Stomach smooth muscle (tissue), 2 donors: ENCODE results near the gene OR2AT4.
"Not testable (repeated sequence)": the region's sequence is repeated elsewhere in the genome, so short reads cannot be mapped to it uniquely, and the experiment has no call there.

ENCODE experiments used
- H3K27ac ChIP-seq: one replicate; pipeline ENCODE4 v1.7.0; 2013; ENCODE audit warnings: mild to moderate bottlenecking, low read length, inconsistent platforms
- H3K27me3 ChIP-seq, 2 donors: one replicate each; pipeline ENCODE4 v1.7.0; 2013; ENCODE audit warnings: low read length in 2 of 2; ENCODE audit not compliant: insufficient read depth in 2 of 2, control insufficient read depth in 1 of 2
- H3K36me3 ChIP-seq, 2 donors: one replicate each; pipeline ENCODE4 v1.7.0; 2013; ENCODE audit warnings: low read length in 2 of 2; ENCODE audit not compliant: control insufficient read depth in 2 of 2, insufficient read depth in 2 of 2
- H3K4me1 ChIP-seq: one replicate; pipeline ENCODE4 v1.7.0; 2013; ENCODE audit warnings: low read length; ENCODE audit not compliant: control insufficient read depth, insufficient read depth
- H3K4me3 ChIP-seq, 2 donors: one replicate each; pipeline ENCODE4 v1.7.0; 2013; ENCODE audit warnings: low read length in 2 of 2
- H3K9ac ChIP-seq, 2 donors: one replicate each; pipeline ENCODE4 v1.7.0; 2013; ENCODE audit warnings: low read length in 2 of 2, mild to moderate bottlenecking in 1 of 2
- H3K9me3 ChIP-seq, 2 donors: one replicate each; pipeline ENCODE4 v1.7.0; 2013; ENCODE audit warnings: low read length in 2 of 2; ENCODE audit not compliant: control insufficient read depth in 2 of 2
- donor health status: healthy.
- donor health status: Pancreatic carcinoma.

OR2AT4 gene

GRCh38 chr11:75066061-75066460, 30.6 kb downstream of the OR2AT4 start:
- no peak overlapping the region for H3K9ac ChIP-seq
- H3K4me1 ChIP-seq = no peaks in the 10 kb centered on the region
- no peak overlapping the region for H3K4me3 ChIP-seq
- H3K27ac ChIP-seq = no peak overlapping the region
- no peaks in the 10 kb centered on the region for H3K36me3 ChIP-seq
- H3K27me3 ChIP-seq = peaks cover 0 to 5% of the 10 kb centered on the region in 2 donors
- H3K9me3 ChIP-seq = no peaks in the 10 kb centered on the region

- H3K9ac ChIP-seq = no peak overlapping the region
- no peaks in the 10 kb centered on the region for H3K36me3 ChIP-seq
- no peaks in the 10 kb centered on the region for H3K9me3 ChIP-seq
- H3K27ac ChIP-seq = no peak overlapping the region
- H3K4me1 ChIP-seq = no peaks in the 10 kb centered on the region
- H3K27me3 ChIP-seq = no peaks in the 10 kb centered on the region
- H3K4me3 ChIP-seq = no peak overlapping the region
Measured at GRCh38 chr11:75063741-75064314, 32.8 kb downstream of the OR2AT4 start.

- no peaks in the 10 kb centered on the region for H3K36me3 ChIP-seq
- H3K4me3 ChIP-seq = no peak overlapping the region
- H3K4me1 ChIP-seq = no peaks in the 10 kb centered on the region
Measured at GRCh38 chr11:75059299-75059698, 37.4 kb downstream of the OR2AT4 start.

GRCh38 chr11:75056814-75057213, 39.9 kb downstream of the OR2AT4 start:
- no peak overlapping the region for H3K9ac ChIP-seq
- H3K27me3 ChIP-seq = no peaks in the 10 kb centered on the region
- H3K4me3 ChIP-seq = no peak overlapping the region

More at GRCh38 chr11:75059299-75059698, 37.4 kb downstream of the OR2AT4 start:
- Histone ChIP-seq H3K9me3 (no peaks in the 10 kb centered on the region), H3K27ac (no peak overlapping the region), H3K27me3 (no peaks in the 10 kb centered on the region), H3K9ac (no peak overlapping the region)

GRCh38 chr11:75055511-75055910, 41.2 kb downstream of the OR2AT4 start:
- Histone ChIP-seq H3K36me3 (no peaks in the 10 kb centered on the region), H3K27me3 (no peaks in the 10 kb centered on the region), H3K4me1 (no peaks in the 10 kb centered on the region), H3K27ac (no peak overlapping the region), H3K4me3 (no peak overlapping the region), H3K9me3 (no peaks in the 10 kb centered on the region), H3K9ac (no peak overlapping the region)

More at GRCh38 chr11:75056814-75057213, 39.9 kb downstream of the OR2AT4 start:
- H3K4me1 ChIP-seq = no peaks in the 10 kb centered on the region
- no peaks in the 10 kb centered on the region for H3K9me3 ChIP-seq
- H3K36me3 ChIP-seq = no peaks in the 10 kb centered on the region
- no peak overlapping the region for H3K27ac ChIP-seq

GRCh38 chr11:75052457-75052856, 44.2 kb downstream of the OR2AT4 start:
- Histone ChIP-seq H3K9me3 (no peaks in the 10 kb centered on the region), H3K4me3 (no peak overlapping the region)

GRCh38 chr11:75051043-75051442, 45.6 kb downstream of the OR2AT4 start:
- H3K36me3 ChIP-seq = no peaks in the 10 kb centered on the region
- no peak overlapping the region for H3K9ac ChIP-seq
- no peak overlapping the region for H3K27ac ChIP-seq
- no peak overlapping the region for H3K4me3 ChIP-seq
- H3K9me3 ChIP-seq = no peaks in the 10 kb centered on the region
- no peaks in the 10 kb centered on the region for H3K27me3 ChIP-seq
- no peaks in the 10 kb centered on the region for H3K4me1 ChIP-seq

More at GRCh38 chr11:75052457-75052856, 44.2 kb downstream of the OR2AT4 start:
- Histone ChIP-seq H3K27ac (no peak overlapping the region), H3K27me3 (no peaks in the 10 kb centered on the region), H3K4me1 (no peaks in the 10 kb centered on the region), H3K36me3 (no peaks in the 10 kb centered on the region), H3K9ac (no peak overlapping the region)

GRCh38 chr11:75050516-75050915, 46.2 kb downstream of the OR2AT4 start:
- Histone ChIP-seq H3K36me3 (no peaks in the 10 kb centered on the region), H3K9me3 (no peaks in the 10 kb centered on the region), H3K27me3 (no peaks in the 10 kb centered on the region), H3K4me3 (no peak overlapping the region), H3K9ac (no peak overlapping the region), H3K27ac (no peak overlapping the region), H3K4me1 (no peaks in the 10 kb centered on the region)

- not testable (repeated sequence) for H3K27me3 ChIP-seq, H3K9me3 ChIP-seq, H3K4me1 ChIP-seq, H3K36me3 ChIP-seq, H3K27ac ChIP-seq, H3K9ac ChIP-seq, H3K4me3 ChIP-seq
Measured at GRCh38 chr11:75049501-75050266, 47.0 kb downstream of the OR2AT4 start.

- Histone ChIP-seq H3K36me3 (no peaks in the 10 kb centered on the region), H3K9me3 (no peaks in the 10 kb centered on the region), H3K4me3 (no peak overlapping the region), H3K27ac (no peak overlapping the region), H3K27me3 (no peaks in the 10 kb centered on the region), H3K9ac (no peak overlapping the region), H3K4me1 (no peaks in the 10 kb centered on the region)
Measured at GRCh38 chr11:75047191-75047590, 49.5 kb downstream of the OR2AT4 start.

- H3K27me3 ChIP-seq, H3K9me3 ChIP-seq, H3K9ac ChIP-seq, H3K27ac ChIP-seq, H3K36me3 ChIP-seq, H3K4me3 ChIP-seq, H3K4me1 ChIP-seq: not testable (repeated sequence)
Measured at GRCh38 chr11:75046668-75047067, 50.0 kb downstream of the OR2AT4 start.
